ENCODE results near the gene HUNK.

DNA sequence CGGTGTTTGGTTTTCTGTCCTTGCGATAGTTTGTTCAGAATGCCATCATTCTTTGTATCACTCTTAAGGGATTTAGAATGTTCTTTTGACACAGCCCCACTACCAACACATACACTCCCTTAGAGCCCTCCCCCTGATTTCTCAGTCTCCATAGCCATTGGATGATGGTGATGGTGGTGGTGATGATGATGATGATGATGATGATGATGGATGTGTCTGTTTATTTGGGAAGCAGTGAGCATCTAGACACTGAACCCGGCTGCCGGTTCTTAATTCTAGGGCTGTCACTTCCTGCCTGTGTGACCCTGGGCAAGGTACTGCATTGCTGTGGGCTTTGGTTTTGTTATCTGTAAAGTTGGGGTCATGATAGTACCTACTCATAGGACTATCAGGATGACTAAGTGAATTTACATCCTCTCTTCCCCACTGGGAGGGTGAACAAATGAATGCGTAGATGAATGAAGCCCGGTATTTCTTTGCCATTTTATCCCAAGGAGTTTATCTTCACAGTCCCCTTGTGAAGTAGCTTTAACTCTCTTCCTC, 100.7 kb downstream of the HUNK start:
- TF ChIP-seq, protein P1, sequence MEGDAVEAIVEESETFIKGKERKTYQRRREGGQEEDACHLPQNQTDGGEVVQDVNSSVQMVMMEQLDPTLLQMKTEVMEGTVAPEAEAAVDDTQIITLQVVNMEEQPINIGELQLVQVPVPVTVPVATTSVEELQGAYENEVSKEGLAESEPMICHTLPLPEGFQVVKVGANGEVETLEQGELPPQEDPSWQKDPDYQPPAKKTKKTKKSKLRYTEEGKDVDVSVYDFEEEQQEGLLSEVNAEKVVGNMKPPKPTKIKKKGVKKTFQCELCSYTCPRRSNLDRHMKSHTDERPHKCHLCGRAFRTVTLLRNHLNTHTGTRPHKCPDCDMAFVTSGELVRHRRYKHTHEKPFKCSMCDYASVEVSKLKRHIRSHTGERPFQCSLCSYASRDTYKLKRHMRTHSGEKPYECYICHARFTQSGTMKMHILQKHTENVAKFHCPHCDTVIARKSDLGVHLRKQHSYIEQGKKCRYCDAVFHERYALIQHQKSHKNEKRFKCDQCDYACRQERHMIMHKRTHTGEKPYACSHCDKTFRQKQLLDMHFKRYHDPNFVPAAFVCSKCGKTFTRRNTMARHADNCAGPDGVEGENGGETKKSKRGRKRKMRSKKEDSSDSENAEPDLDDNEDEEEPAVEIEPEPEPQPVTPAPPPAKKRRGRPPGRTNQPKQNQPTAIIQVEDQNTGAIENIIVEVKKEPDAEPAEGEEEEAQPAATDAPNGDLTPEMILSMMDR (IDR thresholded peaks at IDR 0.05): no peak
- no peak for TF ChIP-seq POLR2A (IDR thresholded peaks at IDR 0.05)

Data from right lobe of liver (tissue), 4 donors.